CD4-positive, alpha-beta memory T cell (primary cell): Measurements from ENCODE around the gene EED. TPM values are rescaled to one million over a fixed set of nuclear protein-coding genes. Genes with fewer than 3 reads are reported as not detected.
A peak's percentile ranks its signal among the peaks of the same experiment; 100 is the strongest.

ENCODE experiments used
- CTCF ChIA-PET: fragments of 350-600 bp; sonication (Branson Sonifier 250); formaldehyde crosslinking; loops from one replicate; lab custom pipeline; 2021; ENCODE audit warnings: inconsistent platforms; ENCODE audit not compliant: partially characterized antibody; lab: Charles Lee
- POLR2A ChIA-PET: fragments of 350-600 bp; sonication (Branson Sonifier 250); formaldehyde crosslinking; loops from one replicate; lab custom pipeline; 2021; ENCODE audit not compliant: partially characterized antibody; lab: Charles Lee
- DNase-seq, 5 donors: peaks; one replicate each; pipeline versions ENCODE4 v3.0.0 to v3.0.0-alpha.2; 2020 to 2022; ENCODE audit warnings: mixed read lengths in 1 of 5
- H3K27ac ChIP-seq: one replicate; pipeline ENCODE4 v1.7.0; 2013; ENCODE audit warnings: low read depth, low read length
- H3K27me3 ChIP-seq: 2 replicates; pipeline ENCODE4 v1.7.0; 2013; ENCODE audit warnings: mild to moderate bottlenecking, low read length, moderate library complexity; ENCODE audit not compliant: insufficient read depth
- H3K36me3 ChIP-seq: 2 replicates; pipeline ENCODE4 v1.7.0; 2013; ENCODE audit warnings: mild to moderate bottlenecking, low read length, moderate library complexity; ENCODE audit not compliant: insufficient read depth
- H3K4me1 ChIP-seq: 2 replicates; pipeline ENCODE4 v1.7.0; 2013; ENCODE audit warnings: mild to moderate bottlenecking, low read length, moderate library complexity; ENCODE audit not compliant: insufficient read depth
- H3K4me3 ChIP-seq, 2 donors: one replicate each; pipeline ENCODE4 v1.7.0; 2013; ENCODE audit warnings: low read length in 2 of 2, mild to moderate bottlenecking in 1 of 2
- H3K9me3 ChIP-seq, 2 donors: one replicate each; pipeline ENCODE4 v1.7.0; 2013; ENCODE audit warnings: low read length in 2 of 2, control low read depth in 1 of 2; ENCODE audit not compliant: control insufficient read depth in 1 of 2
- H3K27ac Mint-ChIP-seq, 7 donors: one replicate each; pipeline ENCODE4 v1.8.0; 2020 to 2021; ENCODE audit warnings: mixed read lengths in 7 of 7, mild to moderate bottlenecking in 6 of 7, inconsistent platforms in 3 of 7, moderate library complexity in 3 of 7
- H3K27me3 Mint-ChIP-seq, 2 donors: one replicate each; pipeline ENCODE4 v1.8.0; 2020 to 2021; ENCODE audit warnings: mixed read lengths in 2 of 2
- H3K36me3 Mint-ChIP-seq, 2 donors: one replicate each; pipeline ENCODE4 v1.8.0; 2020 to 2021; ENCODE audit warnings: mixed read lengths in 2 of 2, inconsistent platforms in 1 of 2, mild to moderate bottlenecking in 1 of 2
- H3K4me1 Mint-ChIP-seq, 4 donors: one replicate each; pipeline ENCODE4 v1.8.0; 2020 to 2021; ENCODE audit warnings: mixed read lengths in 4 of 4, mild to moderate bottlenecking in 1 of 4
- H3K4me3 Mint-ChIP-seq, 8 donors: one replicate each; pipeline ENCODE4 v1.8.0; 2020 to 2021; ENCODE audit warnings: mixed read lengths in 8 of 8, mild to moderate bottlenecking in 7 of 8, moderate library complexity in 6 of 8, inconsistent platforms in 3 of 8
- H3K9me3 Mint-ChIP-seq, 8 donors: one replicate each; pipeline ENCODE4 v1.8.0; 2020 to 2021; ENCODE audit warnings: mixed read lengths in 8 of 8, mild to moderate bottlenecking in 5 of 8, inconsistent platforms in 3 of 8, moderate library complexity in 1 of 8
- intact Hi-C: fragments of 100-400 bp; cut with micrococcal nuclease; formaldehyde crosslinking; loops from one replicate; pipeline ENCODE4 v1.15.1; 2023
- polyA plus RNA-seq, 2 donors: library from polyadenylated mRNA; unstranded; fragments of 300-500 nt; fragmentation: Illumina TruSeq; gene quantifications; one replicate each; pipeline ENCODE4 v1.2.3, GENCODE V29; 2021
- total RNA-seq, 2 experiments: library from RNA; stranded (reverse); gene quantifications; one replicate each; pipeline ENCODE4 v1.2.3, GENCODE V29; 2021

EED gene
- total and polyA plus RNA-seq, 4 experiments from 2014 or later: 15.5 to 51.0 (median 37.0) TPM

GRCh38 chr11:86256608-86257007 is 12.1 kb downstream of the EED start:
- Histone ChIP-seq H3K36me3 (peaks cover 24% of the 10 kb centered on the region), H3K9me3 (no peaks in the 10 kb centered on the region), H3K27me3 (no peaks in the 10 kb centered on the region), H3K4me3 (no peak overlapping the region), H3K27ac (no peak overlapping the region), H3K4me1 (peaks cover 17% of the 10 kb centered on the region)
- ChIA-PET CTCF (no interaction called here), POLR2A (interaction anchor here (1.8 kb wide), 1 partner anchor 11 kb away, joined by 5 read pairs; no protein-coding TSS in a partner anchor)
- Mint-ChIP-seq H3K27me3 (no peaks in the 10 kb centered on the region), H3K36me3 (peaks cover 19 to 52% of the 10 kb centered on the region in 2 donors), H3K4me3 (no peak overlapping the region), H3K4me1 (peaks cover 9 to 31% (median 18%) of the 10 kb centered on the region in 4 donors), H3K27ac (peak overlapping the region in 2 of 7 donors; percentile 22 to 62), H3K9me3 (no peaks in the 10 kb centered on the region)
- intact Hi-C loops: no loop called here
- DNase-seq: no peak

GRCh38 chr11:86257446-86257845 is 12.9 kb downstream of the EED start:
- H3K27me3 ChIP-seq: no peaks in the 10 kb centered on the region
- no peaks in the 10 kb centered on the region for H3K9me3 ChIP-seq
- intact Hi-C loops: no loop called here
- no peaks in the 10 kb centered on the region for H3K9me3 Mint-ChIP-seq
- H3K27ac Mint-ChIP-seq: peak overlapping the region in 1 of 7 donors; percentile 76
- peaks cover 14 to 55% of the 10 kb centered on the region in 2 donors for H3K36me3 Mint-ChIP-seq
- H3K27ac ChIP-seq: no peak overlapping the region
- H3K4me3 ChIP-seq: no peak overlapping the region
- POLR2A ChIA-PET: interaction anchor here (1.8 kb wide), 1 partner anchor 12 kb away, joined by 5 read pairs; no protein-coding TSS in a partner anchor
- H3K27me3 Mint-ChIP-seq: no peaks in the 10 kb centered on the region
- H3K4me1 Mint-ChIP-seq: peaks cover 7 to 23% (median 12%) of the 10 kb centered on the region in 4 donors
- H3K4me1 ChIP-seq: peaks cover 9% of the 10 kb centered on the region
- DNase-seq: no peak
- H3K4me3 Mint-ChIP-seq: no peak overlapping the region
- CTCF ChIA-PET: interaction anchor here (0.9 kb wide), 1 partner anchor 9 kb away, joined by 3 read pairs; no protein-coding TSS in a partner anchor
- H3K36me3 ChIP-seq: peaks cover 24% of the 10 kb centered on the region

GRCh38 chr11:86259730-86260129 is 15.2 kb downstream of the EED start:
- ChIA-PET CTCF (interaction anchor here (1.4 kb wide), 1 partner anchor 14 kb away, joined by 3 read pairs; no protein-coding TSS in a partner anchor), POLR2A (interaction anchor here (1.0 to 1.5 kb wide), 2 partner anchors 8 to 15 kb away, joined by 3 to 4 read pairs; partner anchors contain the start of gene EED)
- peaks cover 22 to 64% of the 10 kb centered on the region in 2 donors for H3K36me3 Mint-ChIP-seq
- no peak overlapping the region for H3K4me3 ChIP-seq
- no peak overlapping the region for H3K27ac ChIP-seq
- intact Hi-C loops: no loop called here
- H3K36me3 ChIP-seq: peaks cover 24% of the 10 kb centered on the region
- H3K9me3 ChIP-seq: no peaks in the 10 kb centered on the region
- H3K27me3 ChIP-seq: no peaks in the 10 kb centered on the region
- H3K27ac Mint-ChIP-seq: peak overlapping the region in 3 of 7 donors; percentile 12 to 70 (median 49)
- no peak for DNase-seq
- no peaks in the 10 kb centered on the region for H3K4me1 ChIP-seq
- H3K9me3 Mint-ChIP-seq: no peaks in the 10 kb centered on the region
- H3K27me3 Mint-ChIP-seq: no peaks in the 10 kb centered on the region
- no peak overlapping the region for H3K4me3 Mint-ChIP-seq
- peaks cover 8 to 17% (median 9%) of the 10 kb centered on the region in 4 donors for H3K4me1 Mint-ChIP-seq

GRCh38 chr11:86261328-86261727 is 16.8 kb downstream of the EED start:
- intact Hi-C loops: no loop called here
- Histone ChIP-seq H3K27me3 (no peaks in the 10 kb centered on the region), H3K9me3 (no peaks in the 10 kb centered on the region), H3K36me3 (peaks cover 19% of the 10 kb centered on the region), H3K4me3 (no peak overlapping the region), H3K4me1 (no peaks in the 10 kb centered on the region), H3K27ac (no peak overlapping the region)
- Mint-ChIP-seq H3K9me3 (no peaks in the 10 kb centered on the region), H3K36me3 (peaks cover 22 to 60% of the 10 kb centered on the region in 2 donors), H3K4me1 (peaks cover 0 to 19% (median 3%) of the 10 kb centered on the region in 4 donors), H3K27me3 (no peaks in the 10 kb centered on the region), H3K27ac (peak overlapping the region in 3 of 7 donors; percentile 19 to 47 (median 29)), H3K4me3 (no peak overlapping the region)
- CTCF ChIA-PET: interaction anchor here (1.4 kb wide), 1 partner anchor 15 kb away, joined by 3 read pairs; no protein-coding TSS in a partner anchor
- no peak for DNase-seq
- POLR2A ChIA-PET: no interaction called here

- no peak overlapping the region for H3K4me3 Mint-ChIP-seq
- H3K27me3 Mint-ChIP-seq: no peaks in the 10 kb centered on the region
These were observed 17.8 kb downstream of the EED start for GRCh38 chr11:86262387-86262786.

GRCh38 chr11:86264649-86265048 is 20.1 kb downstream of the EED start:
- peaks cover 26 to 54% of the 10 kb centered on the region in 2 donors for H3K36me3 Mint-ChIP-seq
- no peak for DNase-seq
- no peaks in the 10 kb centered on the region for H3K9me3 ChIP-seq
- H3K4me1 Mint-ChIP-seq: peaks cover 4 to 11% (median 5%) of the 10 kb centered on the region in 4 donors
- no peaks in the 10 kb centered on the region for H3K27me3 ChIP-seq
- intact Hi-C loops: no loop called here
- peak overlapping the region in 1 of 7 donors; percentile 37 for H3K27ac Mint-ChIP-seq
- peaks cover 10% of the 10 kb centered on the region for H3K36me3 ChIP-seq
- no peak overlapping the region for H3K4me3 Mint-ChIP-seq
- H3K4me3 ChIP-seq: no peak overlapping the region
- CTCF ChIA-PET: no interaction called here
- no peaks in the 10 kb centered on the region for H3K9me3 Mint-ChIP-seq
- no peak overlapping the region for H3K27ac ChIP-seq
- H3K4me1 ChIP-seq: no peaks in the 10 kb centered on the region
- H3K27me3 Mint-ChIP-seq: no peaks in the 10 kb centered on the region
- POLR2A ChIA-PET: no interaction called here

More at GRCh38 chr11:86262387-86262786, 17.8 kb downstream of the EED start:
- peaks cover 0 to 16% (median 3%) of the 10 kb centered on the region in 4 donors for H3K4me1 Mint-ChIP-seq
- Histone ChIP-seq H3K27me3 (no peaks in the 10 kb centered on the region), H3K4me1 (no peaks in the 10 kb centered on the region), H3K9me3 (no peaks in the 10 kb centered on the region), H3K4me3 (no peak overlapping the region), H3K36me3 (peaks cover 12% of the 10 kb centered on the region), H3K27ac (no peak overlapping the region)
- H3K36me3 Mint-ChIP-seq: peaks cover 22 to 52% of the 10 kb centered on the region in 2 donors
- peak overlapping the region in 1 of 7 donors; percentile 65 for H3K27ac Mint-ChIP-seq
- no peaks in the 10 kb centered on the region for H3K9me3 Mint-ChIP-seq
- intact Hi-C loops: no loop called here
- CTCF ChIA-PET: interaction anchor here (0.8 to 1.4 kb wide), 2 partner anchors 9 to 11 kb away, joined by 3 read pairs; no protein-coding TSS in a partner anchor
- no peak for DNase-seq
- POLR2A ChIA-PET: interaction anchor here (1.1 kb wide), 1 partner anchor 13 kb away, joined by 4 read pairs; no protein-coding TSS in a partner anchor

GRCh38 chr11:86265194-86265593 is 20.6 kb downstream of the EED start:
- Histone ChIP-seq H3K9me3 (no peaks in the 10 kb centered on the region), H3K4me3 (no peak overlapping the region), H3K27ac (no peak overlapping the region), H3K36me3 (peaks cover 10% of the 10 kb centered on the region), H3K4me1 (no peaks in the 10 kb centered on the region), H3K27me3 (no peaks in the 10 kb centered on the region)
- Mint-ChIP-seq H3K27me3 (no peaks in the 10 kb centered on the region), H3K36me3 (peaks cover 29 to 54% of the 10 kb centered on the region in 2 donors), H3K9me3 (no peaks in the 10 kb centered on the region), H3K4me1 (peaks cover 5 to 11% (median 6%) of the 10 kb centered on the region in 4 donors), H3K27ac (peak overlapping the region in 1 of 7 donors; percentile 7), H3K4me3 (no peak overlapping the region)
- DNase-seq: no peak
- ChIA-PET POLR2A (no interaction called here), CTCF (no interaction called here)
- intact Hi-C loops: no loop called here
